ENCODE measurements around the gene SLC6A8.
"Not testable (repeated sequence)": the region's sequence is repeated elsewhere in the genome, so short reads cannot be mapped to it uniquely, and the experiment has no call there.

SLC6A8 gene

DNA sequence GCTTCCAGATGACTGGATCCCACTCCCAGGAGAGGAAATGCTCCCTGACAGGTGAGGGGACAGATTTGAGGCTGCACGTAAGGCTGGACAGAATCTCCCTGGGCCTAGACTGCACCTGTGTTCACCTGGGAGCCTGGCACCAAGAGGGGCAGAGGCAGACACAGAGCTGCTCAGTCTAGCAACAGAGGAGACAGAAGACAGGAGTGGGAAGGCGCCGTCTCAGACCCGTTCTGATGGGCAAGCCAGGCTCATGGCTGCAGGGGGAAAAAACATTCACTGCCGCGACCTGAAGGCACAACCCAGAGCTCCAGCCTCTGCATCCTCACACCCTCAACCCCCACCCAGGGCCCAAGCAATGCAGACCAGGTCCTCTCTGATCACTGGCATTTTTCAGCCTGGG is 19.7 kb downstream of the SLC6A8 start:
- no peak for ATAC-seq
- no peak for DNase-seq

DNA sequence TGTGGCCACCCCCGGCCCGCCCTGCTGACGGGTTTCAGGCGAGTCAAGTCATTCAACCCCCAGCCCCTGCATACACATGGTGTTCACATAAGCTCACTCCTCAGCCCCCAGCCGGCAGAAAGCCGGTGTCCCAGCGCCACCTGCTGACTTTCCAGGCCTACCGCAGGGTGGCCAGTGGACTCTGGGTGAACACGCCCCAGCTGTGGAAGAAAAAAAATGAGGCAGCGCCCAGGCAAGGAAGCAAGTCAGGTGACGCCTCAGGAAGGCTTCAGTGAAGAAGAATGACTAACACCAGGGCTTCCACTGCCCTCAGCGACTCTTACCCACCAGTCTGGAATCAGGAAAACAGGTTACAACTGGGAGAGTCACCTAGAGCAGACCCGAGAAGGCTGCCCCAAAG is 20.7 kb downstream of the SLC6A8 start:
- peak; percentile 38 for DNase-seq
- ATAC-seq, result peak; percentile 74

DNA sequence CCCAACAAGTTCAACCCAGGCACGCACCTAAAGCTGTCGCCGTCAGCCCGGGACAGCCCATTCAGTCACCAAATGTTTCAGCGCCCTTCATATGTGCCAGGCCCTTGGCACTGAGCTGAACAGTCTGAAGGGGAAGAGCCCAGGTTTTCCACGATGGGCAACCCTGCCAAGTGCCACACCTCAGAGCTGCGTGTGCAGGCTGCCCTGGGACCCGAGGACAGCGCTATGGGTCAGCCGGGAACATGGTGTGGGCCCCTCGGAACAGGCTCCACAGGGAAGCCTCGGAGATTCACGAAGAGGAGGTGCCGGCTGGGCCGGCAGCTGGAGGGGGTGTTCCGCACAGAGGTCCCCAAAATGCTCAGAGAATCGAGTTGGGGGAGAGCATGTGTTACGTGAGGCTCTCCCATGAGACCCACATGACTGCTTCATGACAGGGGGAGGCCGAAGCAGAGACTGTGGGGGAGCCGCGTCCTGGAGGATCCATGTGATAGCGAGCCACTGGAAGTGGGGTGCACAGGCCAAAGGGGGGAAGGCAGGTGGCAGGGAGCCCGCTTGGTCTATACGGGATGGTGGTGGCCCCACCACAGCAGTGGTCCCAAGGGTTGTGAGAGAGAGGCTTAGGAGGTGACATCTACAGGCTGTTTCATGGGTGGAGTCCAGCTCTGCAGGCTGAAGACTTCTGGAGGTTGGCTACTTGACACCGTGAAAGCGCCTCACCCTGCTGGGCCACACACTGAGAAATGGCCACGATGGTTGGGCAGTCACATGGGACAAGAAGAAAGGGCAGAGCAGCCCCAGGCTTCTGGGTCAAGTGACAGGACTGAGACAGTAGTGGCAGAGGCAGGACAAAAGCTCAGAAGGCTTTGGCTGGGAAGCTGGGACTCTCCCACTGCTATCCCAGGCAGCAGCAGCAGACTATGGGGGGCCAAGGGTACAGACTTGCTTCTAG is 22.3 kb downstream of the SLC6A8 start:
- ATAC-seq (no peak), DNase-seq (no peak)

DNA sequence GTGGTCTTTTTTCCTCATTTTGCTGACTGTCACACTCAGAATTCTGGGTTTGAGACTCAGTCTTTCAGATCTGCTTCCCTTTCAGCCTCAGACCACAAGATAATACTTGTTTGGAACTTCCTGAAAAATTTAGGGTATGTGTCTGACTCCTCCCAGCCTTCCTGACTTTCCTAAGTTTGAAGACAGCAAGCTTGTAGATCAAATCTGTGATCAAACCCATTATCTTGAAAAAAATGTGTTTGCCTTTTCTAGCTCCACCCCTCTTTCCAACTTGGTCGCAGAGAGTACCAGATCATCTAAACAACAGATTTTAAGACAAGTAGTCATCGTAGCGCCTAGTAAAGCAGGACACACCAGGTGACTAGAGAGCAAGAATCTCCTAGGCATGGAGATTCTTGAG is 26.5 kb downstream of the SLC6A8 start:
- ATAC-seq (no peak), DNase-seq (no peak)

DNA sequence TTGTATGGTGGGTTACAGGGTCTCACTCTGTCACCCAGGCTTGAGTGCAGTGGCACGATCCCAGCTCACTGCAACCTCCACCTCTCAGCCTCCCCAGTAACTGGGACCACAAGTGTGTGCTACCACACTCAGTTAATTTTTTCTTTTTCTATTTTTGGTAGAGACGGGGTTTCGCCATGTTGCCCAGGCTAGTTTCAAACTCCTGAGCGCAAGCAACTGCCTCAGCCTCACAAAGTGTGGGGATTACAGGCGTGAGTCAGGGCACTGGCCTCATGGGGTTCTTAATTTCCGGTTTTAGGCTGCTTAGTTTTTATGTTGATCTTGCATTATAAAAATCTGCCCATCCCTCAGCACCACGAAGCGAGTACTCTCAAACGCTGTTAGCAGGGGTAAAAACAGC is 29.7 kb downstream of the SLC6A8 start:
- DNase-seq (no peak), ATAC-seq (no peak)

DNA sequence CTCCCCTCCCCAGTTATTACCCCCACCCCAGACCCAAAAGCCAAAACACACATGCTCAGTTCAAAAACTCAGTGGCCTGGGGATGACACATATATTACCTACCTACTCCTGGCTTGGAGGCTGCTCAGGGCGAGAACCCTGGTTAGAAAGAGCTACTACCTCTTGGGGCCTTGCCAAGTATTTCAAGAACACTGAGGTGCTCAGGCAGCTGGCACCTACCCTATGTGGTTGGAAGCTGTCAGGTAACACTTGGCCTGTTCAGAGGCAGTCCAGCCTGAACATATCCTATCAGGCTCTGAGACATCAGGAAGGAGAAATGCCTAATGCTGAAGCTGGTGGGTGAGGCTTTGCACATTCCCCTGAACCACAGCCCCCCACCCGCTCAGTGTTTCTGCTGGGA is 31.5 kb downstream of the SLC6A8 start:
- no peak for ATAC-seq
- no peak for DNase-seq

DNA sequence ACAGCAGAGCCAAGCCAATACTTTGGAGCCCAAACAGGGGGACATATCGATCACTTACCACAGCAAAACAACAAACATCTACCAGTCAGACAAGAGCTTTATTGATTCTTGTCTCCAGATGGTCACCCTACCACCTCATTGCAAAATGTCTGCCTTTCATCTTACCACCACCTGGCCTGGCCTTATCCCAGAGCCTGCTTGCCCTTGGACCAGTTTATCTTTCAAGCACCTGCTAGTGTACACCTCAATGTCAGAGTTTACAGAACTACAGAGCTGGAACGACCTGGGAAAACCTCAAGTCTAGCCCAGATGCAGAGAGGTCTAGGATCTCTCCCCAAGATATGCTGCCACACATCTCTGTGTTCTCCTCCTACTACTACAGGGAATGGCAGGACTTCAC is 32.0 kb downstream of the SLC6A8 start:
- ATAC-seq, result no peak
- DNase-seq, result no peak

DNA sequence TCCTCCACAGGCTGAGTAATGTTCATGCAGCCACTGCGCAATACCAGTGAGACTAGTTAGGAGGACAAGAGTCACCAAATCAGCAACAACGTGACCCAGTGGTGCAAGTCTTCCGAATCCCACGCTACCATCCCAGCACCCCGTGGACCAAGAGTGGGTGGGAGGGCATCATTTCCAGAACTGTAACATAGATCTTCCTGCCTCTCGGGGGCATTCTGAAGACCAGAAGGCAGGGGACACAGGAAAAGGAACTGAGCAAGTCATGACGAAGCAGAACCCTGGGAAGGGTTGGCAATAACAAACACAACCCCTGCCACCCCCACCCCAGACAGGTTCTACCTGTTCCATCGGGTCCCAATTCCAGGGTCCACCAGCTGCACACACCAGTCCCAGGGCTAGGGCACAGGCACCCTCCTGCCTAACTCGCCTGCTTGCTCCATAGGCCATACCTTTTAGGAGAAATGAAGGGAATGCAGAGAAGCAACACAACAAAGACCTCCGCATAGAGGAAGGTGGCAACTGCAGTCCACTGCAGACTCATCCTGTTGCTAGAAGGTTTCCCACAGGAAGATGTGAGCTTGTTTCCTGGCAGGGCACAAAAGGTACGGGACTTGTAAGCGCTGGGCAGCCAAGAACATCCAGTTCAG is 35.1 kb downstream of the SLC6A8 start:
- ATAC-seq (no peak), DNase-seq (no peak)

DNA sequence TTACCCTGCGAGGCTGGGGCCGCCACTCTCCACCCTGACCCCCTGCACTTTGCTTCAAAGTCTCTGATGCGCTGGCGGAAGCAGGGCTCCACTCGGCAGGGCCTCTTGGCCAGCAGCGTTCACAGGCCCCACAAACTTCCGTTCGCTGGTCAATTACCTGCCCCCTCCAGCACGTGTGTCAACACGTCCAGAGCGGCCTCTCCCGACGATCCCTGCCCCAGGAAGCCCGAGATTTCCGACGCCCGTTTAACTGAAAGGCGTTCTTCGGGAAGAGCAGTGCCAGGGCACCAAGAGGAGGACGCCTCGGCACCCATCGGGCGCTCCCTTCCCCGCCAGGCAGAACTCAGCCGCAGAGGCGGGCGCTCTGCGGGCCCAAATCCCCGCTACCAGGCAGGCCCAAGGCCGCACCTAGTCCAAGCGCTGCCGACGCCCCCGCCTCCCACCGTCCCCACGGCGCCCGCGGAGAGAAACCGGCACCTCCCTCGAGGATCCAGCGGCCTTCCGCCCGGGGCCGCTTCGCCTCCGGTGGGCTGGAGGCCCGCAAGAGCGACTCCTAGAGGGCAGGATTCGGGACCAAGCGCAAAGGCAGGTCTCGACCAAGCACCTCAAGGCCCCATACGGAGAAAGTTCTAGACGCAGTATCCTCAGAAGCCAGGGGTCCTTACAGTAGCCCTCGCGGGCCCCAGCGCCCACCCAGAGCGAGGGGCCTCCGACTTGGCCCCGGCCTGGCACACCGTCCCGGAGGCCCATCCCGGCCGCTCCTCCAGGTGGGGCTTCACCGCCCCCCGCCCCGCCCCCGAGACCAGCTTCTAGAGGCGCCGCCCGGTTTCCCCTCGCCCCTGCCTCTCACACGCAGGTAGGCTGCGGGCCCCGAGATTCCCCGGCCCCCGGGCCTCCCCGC is 35.9 kb downstream of the SLC6A8 start:
- ATAC-seq (peak; percentile 37), DNase-seq (peak; percentile 65)

DNA sequence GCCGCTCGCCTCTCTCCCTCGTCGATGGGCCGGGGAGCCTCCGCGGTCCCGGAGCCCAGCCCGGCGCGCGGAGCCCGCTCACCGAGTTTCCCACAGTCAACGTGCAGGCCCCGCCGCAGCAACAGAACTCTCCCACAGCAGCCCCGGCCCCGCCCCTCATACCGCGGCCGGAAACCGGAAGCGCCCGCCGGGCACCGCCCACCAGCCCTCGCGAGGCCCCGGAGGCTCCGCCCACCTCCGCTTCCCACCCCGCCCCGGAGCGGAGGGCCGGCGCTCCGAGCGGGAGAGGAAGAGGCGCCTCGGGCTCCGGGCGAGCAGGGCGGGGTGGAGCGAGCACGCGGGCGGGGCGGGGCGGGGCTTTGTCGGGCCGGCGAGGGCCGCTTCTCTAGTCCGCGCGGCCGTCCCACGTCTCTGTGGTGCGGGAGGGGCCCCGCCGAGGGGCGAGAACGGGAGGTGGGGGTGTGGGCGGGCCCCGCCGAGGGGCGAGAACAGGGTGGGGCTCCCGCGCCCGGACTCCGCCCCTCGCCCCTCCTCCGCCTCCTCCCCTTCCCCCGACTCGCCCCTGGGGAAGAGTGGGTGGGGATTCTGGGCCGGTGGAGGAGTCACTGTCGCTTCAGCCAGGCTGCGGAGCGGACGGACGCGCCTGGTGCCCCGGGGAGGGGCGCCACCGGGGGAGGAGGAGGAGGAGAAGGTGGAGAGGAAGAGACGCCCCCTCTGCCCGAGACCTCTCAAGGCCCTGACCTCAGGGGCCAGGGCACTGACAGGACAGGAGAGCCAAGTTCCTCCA is 36.7 kb downstream of the SLC6A8 start, which contains the start of the genes ABCD1 and BCAP31:
TSS of gene ABCD1 (plus strand) at position 605 of the 787 bp plus-strand sequence. CDS start 411 bp downstream, outside the sequence.
TSS of gene BCAP31 (minus strand) at position 136 of the 787 bp plus-strand sequence. CDS start 1,143 bp downstream, outside the sequence.
- peak; percentile 82 for ATAC-seq
- peak; percentile 91 for DNase-seq

DNA sequence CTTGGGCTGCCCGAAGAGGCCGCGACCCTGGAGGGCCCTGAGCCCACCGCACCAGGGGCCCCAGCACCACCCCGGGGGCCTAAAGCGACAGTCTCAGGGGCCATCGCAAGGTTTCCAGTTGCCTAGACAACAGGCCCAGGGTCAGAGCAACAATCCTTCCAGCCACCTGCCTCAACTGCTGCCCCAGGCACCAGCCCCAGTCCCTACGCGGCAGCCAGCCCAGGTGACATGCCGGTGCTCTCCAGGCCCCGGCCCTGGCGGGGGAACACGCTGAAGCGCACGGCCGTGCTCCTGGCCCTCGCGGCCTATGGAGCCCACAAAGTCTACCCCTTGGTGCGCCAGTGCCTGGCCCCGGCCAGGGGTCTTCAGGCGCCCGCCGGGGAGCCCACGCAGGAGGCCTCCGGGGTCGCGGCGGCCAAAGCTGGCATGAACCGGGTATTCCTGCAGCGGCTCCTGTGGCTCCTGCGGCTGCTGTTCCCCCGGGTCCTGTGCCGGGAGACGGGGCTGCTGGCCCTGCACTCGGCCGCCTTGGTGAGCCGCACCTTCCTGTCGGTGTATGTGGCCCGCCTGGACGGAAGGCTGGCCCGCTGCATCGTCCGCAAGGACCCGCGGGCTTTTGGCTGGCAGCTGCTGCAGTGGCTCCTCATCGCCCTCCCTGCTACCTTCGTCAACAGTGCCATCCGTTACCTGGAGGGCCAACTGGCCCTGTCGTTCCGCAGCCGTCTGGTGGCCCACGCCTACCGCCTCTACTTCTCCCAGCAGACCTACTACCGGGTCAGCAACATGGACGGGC is 37.5 kb downstream of the SLC6A8 start:
- no peak for DNase-seq
- no peak for ATAC-seq

DNA sequence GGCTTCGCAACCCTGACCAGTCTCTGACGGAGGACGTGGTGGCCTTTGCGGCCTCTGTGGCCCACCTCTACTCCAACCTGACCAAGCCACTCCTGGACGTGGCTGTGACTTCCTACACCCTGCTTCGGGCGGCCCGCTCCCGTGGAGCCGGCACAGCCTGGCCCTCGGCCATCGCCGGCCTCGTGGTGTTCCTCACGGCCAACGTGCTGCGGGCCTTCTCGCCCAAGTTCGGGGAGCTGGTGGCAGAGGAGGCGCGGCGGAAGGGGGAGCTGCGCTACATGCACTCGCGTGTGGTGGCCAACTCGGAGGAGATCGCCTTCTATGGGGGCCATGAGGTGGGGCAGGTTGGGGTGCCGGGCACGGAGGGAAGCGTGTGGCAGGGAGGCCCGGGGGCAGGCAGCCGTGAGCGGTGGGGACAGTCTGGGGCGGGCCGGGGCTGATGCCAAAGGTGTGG is 38.1 kb downstream of the SLC6A8 start:
- no peak for DNase-seq
- ATAC-seq, result no peak

DNA sequence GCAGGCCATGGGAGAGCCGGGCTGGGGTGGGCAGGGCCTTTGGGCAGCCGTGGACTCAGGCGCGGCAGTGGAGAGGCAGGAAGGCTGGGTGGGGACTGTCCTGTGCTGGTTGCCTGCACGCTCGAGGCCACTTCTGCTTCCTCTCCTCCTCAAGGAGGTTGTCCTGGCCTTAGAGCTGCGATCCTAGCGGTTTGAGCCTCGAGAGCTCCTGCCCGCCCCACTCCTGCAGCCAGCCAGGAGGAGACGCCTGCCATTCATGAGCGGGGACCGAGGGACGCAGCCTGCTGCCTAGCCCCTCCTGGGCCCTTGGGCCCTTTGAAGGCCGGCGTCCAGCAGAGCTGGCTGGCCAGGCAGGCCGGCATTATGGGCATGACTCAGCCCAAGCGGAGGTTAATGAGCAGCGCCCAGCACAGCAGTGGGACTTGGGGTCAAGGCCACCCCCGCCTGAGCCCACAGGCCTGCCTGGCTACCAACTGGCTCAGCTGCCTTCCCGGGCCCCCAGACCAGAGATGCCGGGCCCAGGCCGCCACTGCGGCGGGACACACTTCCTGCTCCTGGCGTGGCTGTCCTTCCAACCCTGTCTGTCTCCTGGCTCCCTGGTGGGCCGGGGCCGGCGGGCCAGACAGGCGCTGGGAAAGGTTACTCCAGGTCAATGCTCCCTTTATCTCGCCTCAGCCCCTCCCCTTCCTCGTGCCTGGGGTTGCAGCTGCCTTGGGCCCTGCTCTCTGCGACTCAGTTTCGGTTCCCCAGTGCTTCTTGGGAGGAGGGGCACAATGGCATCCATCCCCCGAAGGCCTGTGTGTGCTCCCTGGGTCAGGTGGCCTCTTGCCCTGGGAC is 38.8 kb downstream of the SLC6A8 start:
- DNase-seq (peak; percentile 43), ATAC-seq (no peak)

DNA sequence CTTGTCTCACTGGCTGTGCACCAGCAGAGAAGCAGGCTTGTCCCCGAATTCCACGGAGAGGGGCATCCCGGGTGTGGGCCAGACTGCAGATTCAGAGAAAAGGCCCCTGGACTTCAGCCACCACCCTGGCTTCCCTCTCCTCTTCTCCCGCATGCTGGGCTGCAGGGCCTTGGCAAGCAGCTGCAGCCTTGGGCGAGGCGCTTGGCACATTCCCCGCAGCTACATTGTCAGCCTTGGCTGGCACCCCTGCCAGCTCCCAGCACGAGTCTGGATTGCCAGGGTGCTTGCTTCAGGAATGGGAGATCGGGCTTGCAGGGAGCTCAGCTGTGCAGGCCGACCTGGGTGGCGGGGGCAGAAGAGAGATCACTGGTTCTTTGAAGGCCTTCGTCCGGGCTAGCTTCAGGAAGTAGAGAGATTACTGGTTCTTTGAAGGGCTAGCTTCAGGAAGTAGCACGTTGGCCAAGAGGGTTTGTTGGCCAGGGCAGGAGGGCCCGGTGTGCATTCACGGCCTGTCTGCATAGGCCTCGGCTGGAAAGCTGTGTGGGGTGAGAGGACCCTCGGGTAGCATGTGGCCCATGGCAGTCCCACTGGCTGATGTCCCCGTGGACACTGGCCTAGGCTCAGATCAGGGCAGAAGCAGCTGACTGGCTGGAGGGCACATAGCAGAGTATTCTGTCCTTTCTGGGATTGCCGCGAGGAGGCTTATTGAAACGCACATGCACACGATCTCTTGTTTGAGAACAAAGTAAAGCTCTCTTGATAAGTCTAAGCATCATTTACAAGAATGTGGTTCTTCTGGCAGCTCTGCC is 39.6 kb downstream of the SLC6A8 start:
- no peak for DNase-seq

DNA sequence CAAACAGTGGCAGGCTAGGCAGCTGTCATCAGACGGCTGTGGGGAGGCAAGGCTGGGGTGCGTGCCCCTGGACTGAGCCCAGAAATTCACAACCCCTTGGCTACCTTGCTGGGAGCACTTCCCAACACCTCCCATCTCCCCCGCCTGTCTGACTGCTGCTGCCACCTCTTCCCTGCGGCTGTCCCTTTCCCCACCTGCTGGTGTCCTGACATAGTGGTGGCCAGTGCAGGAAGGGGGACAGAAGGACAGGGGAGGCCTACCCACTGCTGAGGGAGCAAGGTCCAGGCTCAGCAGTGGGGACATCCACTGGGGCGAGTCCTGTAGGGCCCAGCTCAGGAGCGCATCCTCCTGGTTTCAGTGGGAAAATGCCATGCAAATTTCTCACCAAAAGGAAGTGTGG is 40.4 kb downstream of the SLC6A8 start:
- no peak for ATAC-seq

More for the DNA sequence above, 39.6 kb downstream of the SLC6A8 start:
- no peak for ATAC-seq

DNA sequence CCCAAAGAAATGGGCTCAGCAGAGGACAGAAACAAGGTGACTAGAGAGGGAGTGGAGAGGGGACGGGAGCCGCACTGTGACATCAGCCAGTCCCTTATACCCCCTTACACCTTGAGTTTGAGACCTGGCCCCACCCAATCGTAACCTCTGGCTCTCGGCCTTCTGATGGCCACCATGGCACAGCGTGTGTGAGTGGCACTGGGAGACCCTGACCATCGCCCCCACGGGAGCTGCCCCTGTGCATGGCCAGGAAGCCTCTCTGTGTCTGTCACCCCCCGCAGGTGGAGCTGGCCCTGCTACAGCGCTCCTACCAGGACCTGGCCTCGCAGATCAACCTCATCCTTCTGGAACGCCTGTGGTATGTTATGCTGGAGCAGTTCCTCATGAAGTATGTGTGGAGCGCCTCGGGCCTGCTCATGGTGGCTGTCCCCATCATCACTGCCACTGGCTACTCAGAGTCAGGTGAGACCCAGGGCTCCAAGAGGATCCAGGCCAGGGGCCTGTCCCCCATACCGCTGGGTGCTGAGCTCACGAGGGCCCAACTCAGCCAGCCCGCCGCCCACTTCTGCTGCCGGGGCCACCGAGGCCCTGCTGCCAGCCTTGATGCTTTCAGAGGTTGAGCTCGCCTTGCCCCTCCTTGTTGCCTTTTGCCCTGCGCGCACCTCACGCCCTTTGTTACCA is 41.4 kb downstream of the SLC6A8 start:
- DNase-seq (no peak), ATAC-seq (no peak)

More for the DNA sequence above, 40.4 kb downstream of the SLC6A8 start:
- no peak for DNase-seq

DNA sequence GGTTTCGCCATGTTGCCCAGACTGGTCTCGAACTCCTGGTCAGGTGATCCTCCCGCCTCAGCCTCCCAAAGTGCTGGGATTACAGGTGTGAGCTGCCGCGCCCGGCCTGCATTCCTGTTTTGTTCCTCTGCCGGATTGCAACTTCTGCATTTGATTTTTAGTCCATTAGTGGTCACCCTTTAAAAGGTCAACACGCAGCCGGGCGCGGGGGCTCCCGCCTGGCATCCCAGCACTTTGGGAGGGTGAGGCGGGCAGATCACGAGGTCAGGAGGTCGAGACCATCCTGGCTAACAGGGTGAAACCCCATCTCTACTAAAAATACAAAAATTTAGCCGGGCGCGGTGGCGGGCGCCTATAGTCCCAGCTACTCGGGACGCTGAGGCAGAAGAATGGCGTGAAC is 42.4 kb downstream of the SLC6A8 start:
- ATAC-seq, DNase-seq: not testable (repeated sequence)

Measured in stimulated activated naive CD8-positive, alpha-beta T cell treated with anti-CD3 and anti-CD28 coated beads, Interleukin-15, Interleukin-2, amounts not matched to agents 100 U/mL and 50 U/mL, for 24 hours (primary cell).